Suprapubic skin (tissue), 4 donors: ENCODE data around the gene DISP3. TPM values are rescaled to one million over a fixed set of nuclear protein-coding genes. Genes with fewer than 3 reads are reported as not detected.

ENCODE experiments used
- DNase-seq, 2 donors: peaks; one replicate each; pipeline ENCODE4 v3.0.0-alpha.2; 2019; ENCODE audit warnings: low spot score in 2 of 2
- H3K27ac ChIP-seq: fragments of 200-600 bp; sonication (generic); one replicate; pipeline ENCODE4 v1.5.1; 2019
- H3K27me3 ChIP-seq: fragments of 200-600 bp; sonication (generic); one replicate; pipeline ENCODE4 v1.5.1; 2019
- H3K36me3 ChIP-seq: fragments of 200-600 bp; sonication (generic); one replicate; pipeline ENCODE4 v1.5.1; 2019
- H3K4me1 ChIP-seq: fragments of 200-600 bp; sonication (generic); one replicate; pipeline ENCODE4 v1.5.1; 2019
- H3K4me3 ChIP-seq: fragments of 200-600 bp; sonication (generic); one replicate; pipeline ENCODE4 v1.5.1; 2019; ENCODE audit warnings: mild to moderate bottlenecking
- H3K9me3 ChIP-seq: fragments of 200-600 bp; sonication (generic); one replicate; pipeline ENCODE4 v1.5.1; 2019
- EP300 ChIP-seq: sonication (generic); formaldehyde crosslinking; IDR thresholded peaks from one replicate; pipeline ENCODE4 v1.6.1; 2017; ENCODE audit warnings: antibody characterized with exemption
- POLR2A ChIP-seq, 2 donors: fragments of 450-650 bp; IDR thresholded peaks; one replicate each; pipeline ENCODE4 v1.6.1; 2017; ENCODE audit warnings: antibody characterized with exemption in 2 of 2, mild to moderate bottlenecking in 2 of 2, moderate library complexity in 2 of 2
- POLR2AphosphoS5 ChIP-seq, 3 donors: sonication (generic); formaldehyde crosslinking; IDR thresholded peaks; one replicate each; pipeline ENCODE4 v1.6.1; 2017; ENCODE audit warnings: antibody characterized with exemption in 3 of 3
- WGBS: methylation state at CpG from one replicate; pipeline ENCODE4 v1.1.5; 2018; 5-methylcytosine and 5-hydroxymethylcytosine counted together
- total RNA-seq, 4 donors: library from RNA; depleted of rRNA; stranded (reverse); fragments of >200 nt; gene quantifications; one replicate each; pipeline ENCODE4 v1.1.0, GENCODE V29; 2016
- TF ChIP-seq, protein P1 (sequence below), 2 donors: fragments of 200-600 bp in 1 of 2; fragments of 450-650 bp in 1 of 2; sonication (generic) in 1 of 2; IDR thresholded peaks; one replicate each; pipeline ENCODE4 v1.5.1; 2016 to 2019; ENCODE audit warnings: antibody characterized with exemption in 2 of 2, mild to moderate bottlenecking in 1 of 2, moderate library complexity in 1 of 2

Gene DISP3
- total RNA-seq, 4 donors from 2014 or later = not detected

- WGBS = 82% methylated on average over 13 of the region's 21 CpGs
- no peak for TF ChIP-seq POLR2A (IDR thresholded peaks at IDR 0.05)
- no peak for TF ChIP-seq EP300
- no peak for TF ChIP-seq POLR2AphosphoS5 (IDR thresholded peaks at IDR 0.05)
- TF ChIP-seq, protein P1, sequence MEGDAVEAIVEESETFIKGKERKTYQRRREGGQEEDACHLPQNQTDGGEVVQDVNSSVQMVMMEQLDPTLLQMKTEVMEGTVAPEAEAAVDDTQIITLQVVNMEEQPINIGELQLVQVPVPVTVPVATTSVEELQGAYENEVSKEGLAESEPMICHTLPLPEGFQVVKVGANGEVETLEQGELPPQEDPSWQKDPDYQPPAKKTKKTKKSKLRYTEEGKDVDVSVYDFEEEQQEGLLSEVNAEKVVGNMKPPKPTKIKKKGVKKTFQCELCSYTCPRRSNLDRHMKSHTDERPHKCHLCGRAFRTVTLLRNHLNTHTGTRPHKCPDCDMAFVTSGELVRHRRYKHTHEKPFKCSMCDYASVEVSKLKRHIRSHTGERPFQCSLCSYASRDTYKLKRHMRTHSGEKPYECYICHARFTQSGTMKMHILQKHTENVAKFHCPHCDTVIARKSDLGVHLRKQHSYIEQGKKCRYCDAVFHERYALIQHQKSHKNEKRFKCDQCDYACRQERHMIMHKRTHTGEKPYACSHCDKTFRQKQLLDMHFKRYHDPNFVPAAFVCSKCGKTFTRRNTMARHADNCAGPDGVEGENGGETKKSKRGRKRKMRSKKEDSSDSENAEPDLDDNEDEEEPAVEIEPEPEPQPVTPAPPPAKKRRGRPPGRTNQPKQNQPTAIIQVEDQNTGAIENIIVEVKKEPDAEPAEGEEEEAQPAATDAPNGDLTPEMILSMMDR (IDR thresholded peaks at IDR 0.05) = no peak
- Histone ChIP-seq H3K36me3 (no peaks in the 10 kb centered on the region), H3K4me1 (no peaks in the 10 kb centered on the region), H3K27me3 (peaks cover 37% of the 10 kb centered on the region), H3K27ac (no peak overlapping the region), H3K9me3 (no peaks in the 10 kb centered on the region), H3K4me3 (no peak overlapping the region)
- DNase-seq = no peak
Observed at GRCh38 chr1:11533790-11534787, 55.1 kb downstream of the DISP3 start.

DNA sequence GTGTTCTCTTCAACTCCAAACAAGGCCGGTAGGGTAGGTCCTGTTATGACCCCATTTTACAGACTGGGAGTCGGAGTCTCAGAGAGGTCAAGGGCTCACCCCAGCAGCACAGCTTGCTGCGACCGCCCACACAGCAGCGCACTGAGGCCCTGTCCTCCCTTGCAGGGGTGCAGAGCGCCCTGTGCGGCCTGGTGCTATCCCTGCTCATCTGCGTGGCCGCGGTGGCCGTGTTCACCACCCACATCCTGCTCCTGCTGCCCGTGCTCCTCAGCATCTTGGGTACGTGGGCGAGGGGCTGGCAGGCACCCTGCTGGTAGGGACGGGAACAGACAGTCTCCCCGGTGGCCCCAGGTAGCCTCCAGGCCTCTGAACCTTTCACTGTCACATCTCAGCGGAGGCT is 55.9 kb downstream of the DISP3 start:
- Histone ChIP-seq H3K9me3 (no peaks in the 10 kb centered on the region), H3K4me3 (no peak overlapping the region), H3K4me1 (no peaks in the 10 kb centered on the region), H3K27me3 (peaks cover 39% of the 10 kb centered on the region), H3K27ac (no peak overlapping the region), H3K36me3 (no peaks in the 10 kb centered on the region)
- no peak for DNase-seq
- TF ChIP-seq POLR2AphosphoS5 (IDR thresholded peaks at IDR 0.05) = no peak
- no peak for TF ChIP-seq POLR2A (IDR thresholded peaks at IDR 0.05)
- TF ChIP-seq, protein P1 (IDR thresholded peaks at IDR 0.05) = no peak
- TF ChIP-seq EP300 = no peak
- WGBS = 79% methylated on average over 10 of the region's 17 CpGs

DNA sequence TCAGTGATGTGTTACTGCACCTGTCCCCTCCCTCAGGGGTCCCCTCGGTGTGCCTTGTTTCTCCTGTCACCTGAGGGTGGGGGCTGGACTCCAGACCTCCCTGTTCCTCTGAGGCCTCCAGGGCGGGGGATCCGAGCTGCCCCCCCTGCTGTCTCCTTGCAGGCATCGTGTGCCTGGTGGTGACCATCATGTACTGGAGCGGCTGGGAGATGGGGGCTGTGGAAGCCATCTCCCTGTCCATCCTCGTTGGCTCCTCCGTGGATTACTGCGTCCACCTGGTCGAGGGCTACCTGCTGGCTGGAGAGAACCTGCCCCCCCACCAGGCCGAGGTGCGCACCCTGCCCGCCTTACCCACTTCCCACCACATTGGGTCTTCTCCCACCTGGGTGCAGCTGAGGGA is 56.4 kb downstream of the DISP3 start:
- Histone ChIP-seq H3K9me3 (no peaks in the 10 kb centered on the region), H3K36me3 (no peaks in the 10 kb centered on the region), H3K4me1 (no peaks in the 10 kb centered on the region), H3K4me3 (no peak overlapping the region), H3K27ac (no peak overlapping the region), H3K27me3 (peaks cover 43% of the 10 kb centered on the region)
- DNase-seq = no peak
- WGBS = 80% methylated on average over 1 of the region's 12 CpGs
- TF ChIP-seq, protein P1 (IDR thresholded peaks at IDR 0.05) = no peak
- TF ChIP-seq EP300 (no peak), POLR2AphosphoS5 (IDR thresholded peaks at IDR 0.05) (no peak), POLR2A (IDR thresholded peaks at IDR 0.05) (no peak)

GRCh38 chr1:11535761-11536572 is 57.0 kb downstream of the DISP3 start:
- no peak for DNase-seq
- no peak for TF ChIP-seq POLR2AphosphoS5 (IDR thresholded peaks at IDR 0.05)
- no peak for TF ChIP-seq POLR2A (IDR thresholded peaks at IDR 0.05)
- TF ChIP-seq, protein P1 (IDR thresholded peaks at IDR 0.05) = no peak
- no peak for TF ChIP-seq EP300
- no peaks in the 10 kb centered on the region for H3K9me3 ChIP-seq
- no peaks in the 10 kb centered on the region for H3K4me1 ChIP-seq
- no peak overlapping the region for H3K27ac ChIP-seq
- no peaks in the 10 kb centered on the region for H3K36me3 ChIP-seq
- no peak overlapping the region for H3K4me3 ChIP-seq
- H3K27me3 ChIP-seq = peaks cover 50% of the 10 kb centered on the region
- WGBS = 89% methylated on average over 24 of the region's 33 CpGs
